Kidney (tissue), 14 donors: ENCODE data around the gene ANAPC10. TPM values are rescaled to one million over a fixed set of nuclear protein-coding genes. Genes with fewer than 3 reads are reported as not detected.

ENCODE experiments used
- DNase-seq, 5 donors: peaks; one replicate each; pipeline ENCODE4 v3.0.0-alpha.2; 2013 to 2020
- FAIRE-seq: peaks from 2 replicates; lab custom pipeline; 2012; peaks lifted over from hg19 to GRCh38; lab: Jason Lieb, UNC
- H3K27ac ChIP-seq, 2 donors: one replicate each; pipeline ENCODE4 v1.7.0; 2013; ENCODE audit warnings: low read depth in 2 of 2, low read length in 2 of 2, inconsistent platforms in 1 of 2
- H3K27me3 ChIP-seq: one replicate; pipeline ENCODE4 v1.7.1; 2013; ENCODE audit warnings: low read length, inconsistent platforms; ENCODE audit not compliant: control insufficient read depth, insufficient read depth
- H3K36me3 ChIP-seq, 3 donors: one replicate each; pipeline versions ENCODE4 v1.7.0 to v1.7.1; 2013; ENCODE audit warnings: low read length in 3 of 3, control low read depth in 1 of 3, inconsistent platforms in 1 of 3; ENCODE audit not compliant: insufficient read depth in 3 of 3, control insufficient read depth in 2 of 3
- H3K4me1 ChIP-seq, 3 donors: one replicate each; pipeline versions ENCODE4 v1.7.0 to v1.7.1; 2013; ENCODE audit warnings: low read length in 3 of 3, inconsistent platforms in 1 of 3, low read depth in 1 of 3; ENCODE audit not compliant: control insufficient read depth in 2 of 3, insufficient read depth in 2 of 3
- H3K4me3 ChIP-seq, 3 donors: one replicate each; pipeline versions ENCODE4 v1.7.0 to v1.8.1; 2013; ENCODE audit warnings: low read length in 3 of 3, control low read depth in 1 of 3, inconsistent platforms in 1 of 3
- H3K9ac ChIP-seq, 3 donors: one replicate each; pipeline versions ENCODE4 v1.7.0 to v1.7.1; 2013; ENCODE audit warnings: low read length in 3 of 3, control low read depth in 1 of 3, inconsistent platforms in 1 of 3
- H3K9me3 ChIP-seq, 3 donors: one replicate each; pipeline versions ENCODE4 v1.7.0 to v1.7.1; 2013; ENCODE audit warnings: low read length in 3 of 3, control low read depth in 1 of 3, inconsistent platforms in 1 of 3; ENCODE audit not compliant: control insufficient read depth in 2 of 3, insufficient read depth in 1 of 3
- intact Hi-C: fragments of 100-400 bp; cut with DNase I; formaldehyde crosslinking; loops from one replicate; pipeline ENCODE4 v1.11.1; 2022
- polyA plus RNA-seq: library from polyadenylated mRNA; stranded (reverse); fragments of 350-450 nt; fragmentation: Illumina TruSeq; extraction: RNeasy Lipid Tissue Mini Kit (QIAGEN cat#74804); gene quantifications from one replicate; pipeline ENCODE4 v1.2.3, GENCODE V29; 2014; ENCODE audit warnings: low read depth, low replicate concordance; ENCODE audit not compliant: insufficient read depth
- total RNA-seq: library from RNA; stranded (reverse); fragmentation: NEBNext Ultra II Directional; extraction: Animal tissue kit (Norgen Biotek cat#: 25700); gene quantifications from one replicate; pipeline ENCODE4 v1.2.1, GENCODE V29; 2021
- TF ChIP-seq, protein P1 (sequence below): IDR thresholded peaks from 3 replicates; pipeline ENCODE4 v1.5.1; 2012; ENCODE audit warnings: mild to moderate bottlenecking, moderate library complexity, borderline replicate concordance; ENCODE audit not compliant: insufficient read depth; ENCODE audit errors: extremely low read depth
- donor health status: control.
- donor health status: control.
- donor health status: control.
- donor health status: control.
- donor health status: control.
- donor health status: DM: yes; HTN: yes; CAD: no.
- donor health status: Normal renal cell carcinoma (clear cell type).

The ANAPC10 gene
- total and polyA plus RNA-seq, 2 donors from 2014 or later: 18.0 to 23.3 TPM

DNA sequence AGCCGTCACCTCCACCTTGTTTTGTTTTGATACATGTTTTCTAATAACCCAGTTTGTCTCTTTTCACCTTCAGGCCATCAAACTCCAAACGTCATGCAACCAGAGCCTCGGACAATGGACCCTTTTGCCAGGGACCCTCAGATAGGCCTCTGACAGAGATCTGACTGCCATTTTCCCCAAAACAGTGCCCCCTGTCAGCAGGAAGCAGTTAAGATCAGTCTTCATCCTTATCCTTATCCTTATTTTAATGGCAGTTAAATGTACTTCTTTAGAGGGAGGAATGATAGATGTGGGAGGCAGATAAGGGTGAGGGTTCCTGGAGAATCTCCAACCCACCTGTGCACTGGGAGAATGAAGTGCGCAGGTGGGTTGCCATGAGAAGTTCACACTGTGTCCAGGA lies 135.7 kb downstream of the ANAPC10 start:
- H3K36me3 ChIP-seq: no peaks in the 10 kb centered on the region
- no peaks in the 10 kb centered on the region for H3K9me3 ChIP-seq
- H3K4me3 ChIP-seq: no peak overlapping the region
- H3K9ac ChIP-seq: no peak overlapping the region
- FAIRE-seq (no peak), DNase-seq (no peak)
- TF ChIP-seq, protein P1, sequence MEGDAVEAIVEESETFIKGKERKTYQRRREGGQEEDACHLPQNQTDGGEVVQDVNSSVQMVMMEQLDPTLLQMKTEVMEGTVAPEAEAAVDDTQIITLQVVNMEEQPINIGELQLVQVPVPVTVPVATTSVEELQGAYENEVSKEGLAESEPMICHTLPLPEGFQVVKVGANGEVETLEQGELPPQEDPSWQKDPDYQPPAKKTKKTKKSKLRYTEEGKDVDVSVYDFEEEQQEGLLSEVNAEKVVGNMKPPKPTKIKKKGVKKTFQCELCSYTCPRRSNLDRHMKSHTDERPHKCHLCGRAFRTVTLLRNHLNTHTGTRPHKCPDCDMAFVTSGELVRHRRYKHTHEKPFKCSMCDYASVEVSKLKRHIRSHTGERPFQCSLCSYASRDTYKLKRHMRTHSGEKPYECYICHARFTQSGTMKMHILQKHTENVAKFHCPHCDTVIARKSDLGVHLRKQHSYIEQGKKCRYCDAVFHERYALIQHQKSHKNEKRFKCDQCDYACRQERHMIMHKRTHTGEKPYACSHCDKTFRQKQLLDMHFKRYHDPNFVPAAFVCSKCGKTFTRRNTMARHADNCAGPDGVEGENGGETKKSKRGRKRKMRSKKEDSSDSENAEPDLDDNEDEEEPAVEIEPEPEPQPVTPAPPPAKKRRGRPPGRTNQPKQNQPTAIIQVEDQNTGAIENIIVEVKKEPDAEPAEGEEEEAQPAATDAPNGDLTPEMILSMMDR: no peak
- no peaks in the 10 kb centered on the region for H3K27me3 ChIP-seq
- no peaks in the 10 kb centered on the region for H3K4me1 ChIP-seq
- H3K27ac ChIP-seq: no peak overlapping the region
- intact Hi-C loops: no loop called here

DNA sequence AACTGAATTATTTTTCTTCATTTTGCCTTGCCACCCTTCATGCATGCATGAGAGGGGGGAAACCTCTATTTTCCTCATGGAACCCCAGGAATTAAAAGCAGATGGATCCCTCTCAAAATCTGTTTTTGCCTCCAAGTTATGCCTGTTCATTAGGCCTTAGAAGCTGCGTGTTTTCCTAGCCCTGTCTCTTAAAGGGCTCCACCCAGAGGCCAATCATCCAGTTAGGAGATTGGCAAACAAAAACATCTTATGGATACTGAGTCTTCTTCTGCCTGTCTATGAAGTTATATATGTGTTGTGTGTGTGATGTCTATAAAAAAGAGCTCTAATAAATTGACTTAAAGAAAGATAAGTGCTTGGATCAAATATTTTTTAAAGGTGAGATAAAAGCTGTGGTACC lies 142.9 kb downstream of the ANAPC10 start:
- intact Hi-C loops: no loop called here
- DNase-seq: no peak
- no peaks in the 10 kb centered on the region for H3K4me1 ChIP-seq
- H3K9me3 ChIP-seq: peaks cover 0 to 18% (median 0%) of the 10 kb centered on the region in 3 donors
- no peak overlapping the region for H3K27ac ChIP-seq
- TF ChIP-seq, protein P1: no peak
- H3K4me3 ChIP-seq: no peak overlapping the region
- FAIRE-seq: no peak
- no peak overlapping the region for H3K9ac ChIP-seq
- H3K36me3 ChIP-seq: no peaks in the 10 kb centered on the region
- H3K27me3 ChIP-seq: no peaks in the 10 kb centered on the region

DNA sequence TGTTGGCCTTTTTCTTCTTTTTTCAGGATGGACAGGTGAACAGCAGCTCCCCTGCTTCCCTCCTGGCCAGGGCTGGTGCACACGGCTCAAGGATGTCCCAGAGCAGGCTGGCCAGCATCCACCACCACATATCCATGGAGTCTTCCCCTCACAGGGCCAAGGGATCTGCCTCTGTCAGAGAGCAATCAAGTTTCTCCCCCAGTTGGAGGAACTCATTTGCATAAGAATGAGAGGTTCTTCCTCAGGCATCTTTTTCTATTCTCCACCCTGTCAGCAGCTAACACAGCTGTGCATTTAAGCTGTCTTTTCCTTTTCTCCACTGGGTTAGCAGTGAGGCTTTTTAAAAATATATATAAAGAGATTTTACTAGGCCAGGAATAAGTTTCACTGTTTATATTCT lies 143.8 kb downstream of the ANAPC10 start:
- intact Hi-C loops: no loop called here

More for the DNA sequence above, 143.8 kb downstream of the ANAPC10 start:
- Histone ChIP-seq H3K9ac (no peak overlapping the region), H3K36me3 (no peaks in the 10 kb centered on the region), H3K9me3 (peaks cover 0 to 18% (median 0%) of the 10 kb centered on the region in 3 donors), H3K4me1 (no peaks in the 10 kb centered on the region), H3K4me3 (no peak overlapping the region), H3K27me3 (no peaks in the 10 kb centered on the region), H3K27ac (no peak overlapping the region)
- DNase-seq (no peak), FAIRE-seq (no peak)
- TF ChIP-seq, protein P1: no peak
